Tibial nerve (tissue), 4 donors: ENCODE results near the gene PKNOX2. TPM values are rescaled to one million over a fixed set of nuclear protein-coding genes. Genes with fewer than 3 reads are reported as not detected.

Source experiments
- DNase-seq, 2 donors: peaks; one replicate each; pipeline ENCODE4 v3.0.0-alpha.2; 2019; ENCODE audit warnings: low spot score in 2 of 2
- H3K27ac ChIP-seq, 4 donors: fragments of 200-600 bp; sonication (generic) in 3 of 4; one replicate each; pipeline ENCODE4 v1.5.1; 2017 to 2019; ENCODE audit warnings: mild to moderate bottlenecking in 1 of 4
- H3K27me3 ChIP-seq, 2 donors: fragments of 200-600 bp; sonication (generic) in 1 of 2; one replicate each; pipeline versions ENCODE4 v1.5.1 to v1.6.0; 2017 to 2019
- H3K36me3 ChIP-seq, 3 donors: fragments of 200-600 bp; sonication (generic); one replicate each; pipeline ENCODE4 v1.5.1; 2018 to 2019
- H3K4me1 ChIP-seq, 4 donors: fragments of 200-600 bp; sonication (generic) in 3 of 4; one replicate each; pipeline ENCODE4 v1.5.1; 2017 to 2019
- H3K4me3 ChIP-seq, 4 donors: fragments of 200-600 bp; sonication (generic) in 3 of 4; one replicate each; pipeline ENCODE4 v1.5.1; 2017 to 2019; ENCODE audit warnings: mild to moderate bottlenecking in 1 of 4, moderate library complexity in 1 of 4
- H3K9me3 ChIP-seq, 4 donors: fragments of 200-600 bp; sonication (generic) in 3 of 4; one replicate each; pipeline ENCODE4 v1.5.1; 2017 to 2019
- CTCF ChIP-seq, 5 experiments: fragments of 200-600 bp in 3 of 5; fragments of 450-650 bp in 2 of 5; sonication (generic) in 3 of 5; IDR thresholded peaks; one replicate each; pipeline ENCODE4 v1.5.1; 2016 to 2019; ENCODE audit warnings: antibody characterized with exemption in 5 of 5, mild to moderate bottlenecking in 3 of 5, moderate library complexity in 2 of 5
- EP300 ChIP-seq, 2 donors: sonication (generic); formaldehyde crosslinking; IDR thresholded peaks; one replicate each; pipeline ENCODE4 v1.6.1; 2017; ENCODE audit warnings: antibody characterized with exemption in 2 of 2, mild to moderate bottlenecking in 1 of 2
- POLR2A ChIP-seq, 2 donors: fragments of 450-650 bp; IDR thresholded peaks; one replicate each; pipeline ENCODE4 v1.6.1; 2017; ENCODE audit warnings: antibody characterized with exemption in 2 of 2, mild to moderate bottlenecking in 2 of 2, moderate library complexity in 2 of 2
- WGBS, 2 donors: methylation state at CpG; one replicate each; pipeline ENCODE4 v1.1.5; 2018; 5-methylcytosine and 5-hydroxymethylcytosine counted together
- total RNA-seq, 4 donors: library from RNA; depleted of rRNA; stranded (reverse); fragments of >200 nt; gene quantifications; one replicate each; pipeline ENCODE4 v1.1.0, GENCODE V29; 2016

The PKNOX2 gene
- total RNA-seq, 4 donors from 2014 or later: 5.7 to 7.2 (median 6.4) TPM

- H3K4me1 ChIP-seq: no peaks in the 10 kb centered on the region
- no peak for TF ChIP-seq CTCF (IDR thresholded peaks at IDR 0.05)
- DNase-seq: no peak
- WGBS, 2 donors: 87 to 93% methylated on average over 6 of the region's 6 CpGs
- H3K27ac ChIP-seq: no peak overlapping the region
- H3K36me3 ChIP-seq: no peaks in the 10 kb centered on the region
- peaks cover 0 to 4% of the 10 kb centered on the region in 2 donors for H3K27me3 ChIP-seq
- H3K4me3 ChIP-seq: no peak overlapping the region
- H3K9me3 ChIP-seq: no peaks in the 10 kb centered on the region
Measured at GRCh38 chr11:125157118-125157733, 7.3 kb upstream of the PKNOX2 start.

DNA sequence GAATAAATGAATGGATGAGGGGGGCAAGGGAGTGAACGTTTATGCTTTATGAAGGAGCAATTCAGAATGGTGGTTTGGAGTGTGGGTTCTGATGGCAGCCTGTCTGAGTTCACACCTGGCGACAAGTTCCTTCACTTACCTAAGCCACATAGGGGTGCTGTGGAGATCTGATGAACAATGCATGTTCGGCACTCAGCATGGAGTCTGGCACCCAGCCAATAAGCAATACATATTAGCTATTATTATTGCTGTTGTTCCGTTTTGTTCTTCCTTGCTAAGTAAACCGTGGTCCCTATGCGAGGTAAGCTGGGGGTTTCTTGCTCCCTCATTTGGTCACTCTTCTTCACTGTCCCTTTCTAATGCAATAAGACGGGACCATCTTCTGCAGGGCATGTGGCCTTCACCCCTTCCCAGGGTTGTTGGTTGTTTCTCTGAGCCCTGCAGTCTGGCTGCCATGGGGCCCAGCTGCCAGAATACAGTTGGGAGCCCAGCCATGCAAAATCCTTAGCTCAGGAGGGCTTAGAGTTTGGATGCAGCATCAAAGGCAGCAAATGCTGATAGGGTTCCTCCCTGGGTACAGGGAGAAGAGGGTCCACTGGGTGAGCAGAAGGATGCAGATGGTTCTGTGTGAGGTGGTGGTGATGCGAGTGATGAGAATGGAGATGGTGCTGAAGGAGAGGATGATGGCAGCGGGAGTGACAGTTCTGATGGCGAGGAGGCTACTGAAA lies 6.4 kb upstream of the PKNOX2 start:
- no peak overlapping the region for H3K4me3 ChIP-seq
- H3K4me1 ChIP-seq: peaks cover 0 to under 1% (median 0%) of the 10 kb centered on the region in 4 donors
- DNase-seq: no peak
- H3K9me3 ChIP-seq: no peaks in the 10 kb centered on the region
- no peaks in the 10 kb centered on the region for H3K36me3 ChIP-seq
- H3K27me3 ChIP-seq: peaks cover 0 to 4% of the 10 kb centered on the region in 2 donors
- 82 to 85% methylated on average over 10 of the region's 10 CpGs for WGBS, 2 donors
- H3K27ac ChIP-seq: no peak overlapping the region
- no peak for TF ChIP-seq EP300 (IDR thresholded peaks at IDR 0.05)
- TF ChIP-seq POLR2A (IDR thresholded peaks at IDR 0.05): no peak
- TF ChIP-seq CTCF (IDR thresholded peaks at IDR 0.05): no peak

DNA sequence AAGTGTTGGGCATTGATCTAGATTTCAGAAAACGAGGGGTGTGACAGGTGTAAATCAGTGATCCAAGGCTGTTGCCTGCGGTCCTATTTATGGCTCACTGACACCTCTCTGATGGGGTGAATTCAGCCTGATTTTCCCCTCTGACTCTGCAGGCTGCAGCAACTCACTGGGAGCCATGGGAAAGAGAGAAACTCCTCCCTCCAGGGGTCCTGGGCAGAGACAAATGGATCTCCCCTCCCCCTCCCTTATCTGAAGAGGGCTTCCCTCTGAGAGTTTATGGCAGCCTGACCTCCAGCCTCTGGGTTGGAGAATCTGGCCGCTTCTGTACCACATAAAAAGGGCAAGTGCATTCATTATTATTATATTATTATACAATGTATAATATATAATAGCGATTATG lies 1.8 kb upstream of the PKNOX2 start:
- no peak overlapping the region for H3K27ac ChIP-seq
- no peak for DNase-seq
- H3K36me3 ChIP-seq: no peaks in the 10 kb centered on the region
- peaks cover 0 to 29% (median 8%) of the 10 kb centered on the region in 4 donors for H3K4me1 ChIP-seq
- H3K9me3 ChIP-seq: no peaks in the 10 kb centered on the region
- H3K4me3 ChIP-seq: no peak overlapping the region
- 65 to 77% methylated on average over 4 of the region's 4 CpGs for WGBS, 2 donors
- no peaks in the 10 kb centered on the region for H3K27me3 ChIP-seq
- no peak for TF ChIP-seq CTCF (IDR thresholded peaks at IDR 0.05)
- TF ChIP-seq POLR2A (IDR thresholded peaks at IDR 0.05): no peak
- TF ChIP-seq EP300 (IDR thresholded peaks at IDR 0.05): no peak

GRCh38 chr11:125163431-125164063 lies 1.0 kb upstream of the PKNOX2 start:
- DNase-seq: no peak
- Histone ChIP-seq H3K4me1 (peaks cover 0 to 37% (median 16%) of the 10 kb centered on the region in 4 donors), H3K4me3 (no peak overlapping the region), H3K9me3 (no peaks in the 10 kb centered on the region), H3K27ac (peak overlapping the region in 3 of 4 donors; percentile 29 to 94 (median 92)), H3K27me3 (no peaks in the 10 kb centered on the region), H3K36me3 (no peaks in the 10 kb centered on the region)
- TF ChIP-seq POLR2A (IDR thresholded peaks at IDR 0.05) (no peak), EP300 (IDR thresholded peaks at IDR 0.05) (no peak), CTCF (IDR thresholded peaks at IDR 0.05) (no peak)
- 70 to 73% methylated on average over 6 of the region's 6 CpGs for WGBS, 2 donors

- H3K4me3 ChIP-seq: peak overlapping the region in 3 of 4 donors; percentile 49 to 75 (median 70)
- 16 to 21% methylated on average over 7 to 8 of the region's 8 CpGs for WGBS, 2 donors
- TF ChIP-seq CTCF (IDR thresholded peaks at IDR 0.05) (no peak), POLR2A (IDR thresholded peaks at IDR 0.05) (no peak), EP300 (IDR thresholded peaks at IDR 0.05) (no peak)
- no peaks in the 10 kb centered on the region for H3K27me3 ChIP-seq
- H3K36me3 ChIP-seq: no peaks in the 10 kb centered on the region
- H3K27ac ChIP-seq: peak overlapping the region; percentile 29 to 94 (median 88)
- DNase-seq: no peak
- no peaks in the 10 kb centered on the region for H3K9me3 ChIP-seq
- H3K4me1 ChIP-seq: peaks cover 0 to 42% (median 19%) of the 10 kb centered on the region in 4 donors
Measured at GRCh38 chr11:125164091-125164421, 495 bp upstream of the PKNOX2 start.
